H7 (cell line): ENCODE data around the gene AP5B1. TPM values are rescaled to one million over a fixed set of nuclear protein-coding genes. Genes with fewer than 3 reads are reported as not detected.

Experiments
- DNase-seq: peaks from one replicate; pipeline ENCODE4 v3.0.0; 2012
- H3K27me3 ChIP-seq: 2 replicates; pipeline ENCODE4 v1.6.0; 2011; ENCODE audit warnings: mild to moderate bottlenecking, low read length; ENCODE audit not compliant: control insufficient read depth, insufficient read depth
- H3K36me3 ChIP-seq: replicated peaks from 2 replicates; pipeline ENCODE4 v1.5.1; 2011; ENCODE audit warnings: low read length; ENCODE audit not compliant: control insufficient read depth, insufficient read depth
- H3K4me3 ChIP-seq: 2 replicates; pipeline ENCODE4 v1.5.1; 2011; ENCODE audit warnings: low read depth, mild to moderate bottlenecking, control low read depth, low read length, moderate library complexity; ENCODE audit not compliant: insufficient read depth
- total RNA-seq: library from RNA; depleted of rRNA; stranded (reverse); fragments of >200 nt; shearing (Covaris generic); gene quantifications from 2 replicates; pipeline ENCODE4 v1.2.3, GENCODE V29; 2014

The AP5B1 gene
- total RNA-seq, 1 experiment from 2014 or later, result 6.7 TPM

- no peaks in the 10 kb centered on the region; the same call in 1 of the 2 replicates for H3K36me3 ChIP-seq
- peak; percentile 70 for DNase-seq
- H3K4me3 ChIP-seq, result no peak overlapping the region
- peaks cover 4% of the 10 kb centered on the region; the same call in 1 of the 2 replicates for H3K27me3 ChIP-seq
Observed at GRCh38 chr11:65793144-65793581, 12.4 kb upstream of the AP5B1 start.

DNA sequence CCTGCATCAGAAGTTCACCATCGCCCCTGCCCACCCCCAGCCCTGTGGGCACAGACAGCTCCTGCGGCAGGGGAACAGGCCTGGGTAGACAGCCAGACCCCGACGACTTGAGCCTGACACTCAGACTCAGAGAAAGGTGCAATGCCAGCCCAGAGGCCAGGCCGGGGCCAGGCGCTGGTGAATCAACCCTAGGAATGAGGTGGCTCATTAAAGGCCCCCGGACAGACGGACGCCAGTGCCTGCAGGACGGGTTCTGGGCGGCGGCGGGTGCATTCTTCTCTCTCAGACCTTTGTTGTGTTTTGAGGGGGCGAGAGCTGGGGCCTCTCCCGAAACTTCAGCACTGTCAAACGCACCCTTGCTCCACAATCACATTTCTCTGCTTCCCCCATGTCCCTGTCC, 11.7 kb upstream of the AP5B1 start:
- H3K4me3 ChIP-seq, result no peak overlapping the region
- peaks cover 11% of the 10 kb centered on the region for H3K27me3 ChIP-seq
- peak; percentile 49 for DNase-seq
- H3K36me3 ChIP-seq, result no peaks in the 10 kb centered on the region; the same call in 1 of the 2 replicates

GRCh38 chr11:65791719-65792213, 11.0 kb upstream of the AP5B1 start:
- Histone ChIP-seq H3K4me3 (no peak overlapping the region), H3K27me3 (peaks cover 17% of the 10 kb centered on the region), H3K36me3 (no peaks in the 10 kb centered on the region; the same call in 1 of the 2 replicates)
- peak; percentile 50 for DNase-seq

DNA sequence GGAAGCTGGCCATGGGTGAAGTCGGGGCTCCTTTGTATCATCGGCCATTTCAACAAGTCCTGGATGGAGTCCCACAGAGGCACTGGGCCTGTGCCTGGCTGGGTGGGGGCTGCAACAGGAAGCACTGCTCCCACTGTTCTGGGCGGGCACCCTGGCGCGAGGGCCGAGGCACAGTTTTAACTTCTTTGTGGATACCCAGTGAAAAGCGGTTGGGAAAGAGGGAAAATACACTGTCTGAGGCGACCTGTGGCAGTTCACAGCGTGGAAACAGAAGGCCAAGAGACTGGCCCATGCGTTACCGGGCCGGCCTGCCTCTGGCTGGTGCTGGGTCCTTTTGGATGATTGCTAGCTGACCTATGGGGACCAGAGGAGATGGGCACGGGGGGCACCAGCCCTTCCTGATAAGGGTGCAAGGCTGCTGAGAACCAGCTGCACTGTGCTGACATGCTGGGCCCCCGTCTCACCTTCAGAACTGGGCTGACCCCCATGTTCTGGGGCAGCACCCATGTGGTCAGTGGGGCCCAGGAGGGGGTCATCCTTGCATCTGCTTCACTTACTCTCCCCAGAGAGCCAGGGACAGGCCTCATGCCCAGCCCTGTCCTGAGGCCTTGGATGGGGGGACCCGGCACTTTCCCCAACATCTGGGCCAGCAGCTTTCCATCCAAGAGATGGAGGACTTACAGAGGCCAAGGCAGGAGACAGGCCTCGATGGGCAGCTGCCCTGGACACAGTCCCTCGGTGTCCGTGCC, 10.3 kb upstream of the AP5B1 start:
- H3K4me3 ChIP-seq, result no peak overlapping the region
- H3K27me3 ChIP-seq, result peaks cover 23% of the 10 kb centered on the region

DNA sequence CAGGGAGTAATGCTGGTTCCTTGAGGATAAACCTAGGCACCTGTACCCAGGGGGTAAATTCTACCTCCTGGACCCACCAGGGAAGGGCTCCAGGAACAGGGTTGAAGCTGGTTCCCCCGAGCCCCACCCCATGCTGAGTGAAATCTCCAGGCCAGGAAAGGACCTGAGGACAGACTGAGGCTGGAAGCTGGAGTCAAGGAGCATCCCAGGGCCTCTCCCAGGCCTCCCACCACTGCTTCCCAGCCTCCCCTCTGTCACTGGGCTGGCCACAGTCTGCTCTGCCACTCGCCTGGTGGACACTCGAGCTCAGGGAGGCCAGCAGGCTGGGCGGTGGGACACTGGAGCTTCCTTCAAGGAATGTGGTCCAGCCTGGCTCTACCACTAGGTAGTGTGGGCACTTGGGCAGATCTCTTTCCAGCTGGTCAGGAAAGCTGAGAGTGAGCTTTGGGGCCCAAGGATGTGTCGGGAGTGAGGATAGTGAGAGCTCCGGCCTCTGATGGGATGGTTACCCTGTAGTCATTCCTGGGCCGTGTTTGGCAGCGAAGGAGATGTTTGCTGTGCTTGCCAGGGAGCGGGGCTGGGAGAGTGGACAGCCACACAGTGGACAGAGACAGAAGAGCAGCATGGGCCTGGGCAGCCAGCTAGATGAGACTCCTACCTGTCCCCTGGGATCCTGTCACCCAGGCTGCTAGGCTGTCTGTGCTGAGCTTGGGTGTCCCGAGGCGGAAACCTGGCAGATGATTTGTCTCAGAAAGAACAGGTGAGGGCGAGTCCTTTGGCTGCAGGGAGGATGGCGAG, 9.5 kb upstream of the AP5B1 start:
- H3K4me3 ChIP-seq, result no peak overlapping the region
- H3K36me3 ChIP-seq, result no peaks in the 10 kb centered on the region; the same call in 1 of the 2 replicates
- DNase-seq, result peak; percentile 59
- H3K27me3 ChIP-seq, result peaks cover 31% of the 10 kb centered on the region

More for the DNA sequence above, 10.3 kb upstream of the AP5B1 start:
- H3K36me3 ChIP-seq, result no peaks in the 10 kb centered on the region; the same call in 1 of the 2 replicates
- DNase-seq, result peak; percentile 35

DNA sequence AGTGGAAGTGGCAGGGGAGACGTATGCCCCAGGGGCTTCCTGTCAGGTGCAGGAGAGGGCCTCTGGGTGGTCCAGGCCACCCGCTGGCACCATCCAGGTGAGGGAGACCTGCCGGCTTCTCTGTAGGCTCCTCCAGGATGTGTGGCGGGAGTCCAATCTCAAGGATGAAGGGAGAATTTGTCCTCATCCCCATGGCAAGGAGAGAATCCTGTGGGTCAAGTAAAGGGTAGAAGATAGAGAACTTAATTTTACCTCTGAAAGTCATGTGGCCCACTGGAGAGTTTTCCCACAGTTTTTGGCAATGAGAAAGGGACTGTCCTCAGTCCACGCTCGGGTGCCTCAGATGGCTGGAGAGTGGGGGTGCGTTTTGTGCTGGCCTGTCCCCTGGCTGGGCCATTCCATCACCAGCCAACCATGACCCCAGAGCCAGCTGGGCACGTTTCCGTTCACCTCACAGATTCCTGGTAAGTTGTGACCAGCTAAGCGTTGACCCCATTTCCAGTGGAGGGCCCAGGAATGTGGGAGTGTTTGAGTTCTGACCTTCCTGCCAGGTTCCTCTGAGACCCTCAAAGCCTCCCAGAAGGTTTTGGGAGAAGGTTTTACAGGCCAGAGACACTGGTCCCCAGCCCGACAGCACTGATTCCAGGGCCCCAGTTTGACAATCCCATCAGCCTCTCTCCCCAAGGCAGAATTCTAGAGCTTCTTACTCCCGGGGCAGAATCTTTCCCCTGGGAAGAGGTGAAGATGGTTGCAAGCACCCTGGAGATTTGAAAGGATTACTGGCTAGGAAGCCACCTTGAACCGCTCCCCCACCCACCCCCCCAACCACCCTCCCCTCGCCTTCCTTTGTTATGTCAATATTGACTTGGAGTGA, 8.7 kb upstream of the AP5B1 start:
- no peaks in the 10 kb centered on the region; the same call in 1 of the 2 replicates for H3K36me3 ChIP-seq
- no peak overlapping the region for H3K4me3 ChIP-seq
- peak; percentile 80 for DNase-seq
- H3K27me3 ChIP-seq, result peaks cover 38% of the 10 kb centered on the region

DNA sequence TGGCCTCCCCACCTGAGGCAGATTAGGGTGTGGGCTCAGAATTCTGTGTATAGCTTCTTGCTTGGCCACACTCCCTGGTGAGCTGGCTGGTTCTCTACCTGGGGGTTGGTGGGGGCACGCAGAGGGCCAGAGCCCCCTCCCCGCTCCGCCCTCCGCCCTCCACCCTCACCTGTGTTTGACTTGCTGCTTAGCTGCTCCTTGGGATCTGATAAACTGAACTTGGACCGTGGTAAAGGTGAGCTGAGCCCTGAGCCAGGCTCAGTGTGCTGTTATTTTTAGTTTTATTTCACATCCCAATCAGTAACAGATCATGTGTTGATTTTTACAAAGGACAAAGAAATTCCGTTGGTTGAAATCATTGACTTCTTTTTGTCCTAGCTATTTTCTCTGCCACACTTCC, 8.0 kb upstream of the AP5B1 start:
- DNase-seq, result peak; percentile 65
- Histone ChIP-seq H3K27me3 (peaks cover 44% of the 10 kb centered on the region), H3K4me3 (no peak overlapping the region), H3K36me3 (no peaks in the 10 kb centered on the region)

DNA sequence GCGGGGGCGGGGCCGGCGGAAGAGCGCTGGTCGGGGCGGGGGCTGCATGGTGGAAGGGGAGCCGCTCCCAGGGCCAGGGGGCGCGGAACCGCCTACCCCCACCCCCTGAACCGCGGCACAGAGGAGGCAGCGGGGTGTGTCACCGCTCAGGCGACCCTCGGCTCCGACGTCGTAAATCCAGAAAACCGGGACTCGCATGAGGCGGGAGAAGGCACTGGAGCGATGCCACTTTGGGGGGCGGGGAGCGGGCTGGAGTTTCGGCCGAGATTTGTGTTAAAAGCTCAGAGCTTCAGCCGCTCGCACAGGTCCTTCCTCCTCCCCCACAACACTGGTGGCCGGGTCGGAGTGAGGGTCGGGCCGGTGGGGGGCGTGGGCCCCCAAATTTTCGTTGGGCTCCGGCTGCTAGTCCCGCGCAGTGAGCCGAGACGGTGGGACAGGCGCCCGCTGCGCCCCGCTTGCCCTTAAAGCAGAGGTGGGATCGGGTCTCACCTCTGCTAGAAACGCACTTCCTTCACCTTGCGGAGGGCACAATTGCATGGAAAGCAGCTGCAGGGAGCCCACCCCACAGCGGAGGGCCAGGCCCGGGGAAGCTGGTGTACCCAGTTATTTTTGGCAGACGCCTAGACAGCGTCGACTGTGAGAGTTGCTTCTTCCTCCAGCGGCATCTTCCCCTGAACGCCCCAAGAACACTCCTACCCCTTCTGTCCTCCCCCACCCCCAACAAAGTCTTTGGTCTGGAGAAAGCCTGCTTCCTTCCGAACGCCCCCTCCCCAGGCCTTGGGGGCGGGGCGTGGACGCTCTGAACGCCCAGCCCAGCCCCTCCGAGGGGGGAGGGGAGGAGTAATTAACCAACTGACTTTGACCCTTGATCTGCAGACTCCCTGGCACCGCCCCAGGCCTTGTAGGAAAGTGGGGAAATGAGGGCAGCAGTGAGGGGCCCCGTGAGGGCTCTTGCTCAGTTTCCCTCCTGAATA, 7.2 kb upstream of the AP5B1 start:
- Histone ChIP-seq H3K4me3 (peak overlapping the region; percentile 58), H3K36me3 (no peaks in the 10 kb centered on the region), H3K27me3 (peaks cover 47% of the 10 kb centered on the region)
- DNase-seq, result peak; percentile 97

- peak; percentile 97 for DNase-seq
- Histone ChIP-seq H3K36me3 (no peaks in the 10 kb centered on the region), H3K4me3 (peak within 1 kb of the TSS; percentile 58), H3K27me3 (peaks cover 56% of the 10 kb centered on the region)
Observed at GRCh38 chr11:65786786-65787636, 6.2 kb upstream of the AP5B1 start, which contains the start of gene OVOL1. Gene OVOL1 (plus strand): TSS chr11:65787063. CDS start chr11:65787374, 311 bp downstream.

DNA sequence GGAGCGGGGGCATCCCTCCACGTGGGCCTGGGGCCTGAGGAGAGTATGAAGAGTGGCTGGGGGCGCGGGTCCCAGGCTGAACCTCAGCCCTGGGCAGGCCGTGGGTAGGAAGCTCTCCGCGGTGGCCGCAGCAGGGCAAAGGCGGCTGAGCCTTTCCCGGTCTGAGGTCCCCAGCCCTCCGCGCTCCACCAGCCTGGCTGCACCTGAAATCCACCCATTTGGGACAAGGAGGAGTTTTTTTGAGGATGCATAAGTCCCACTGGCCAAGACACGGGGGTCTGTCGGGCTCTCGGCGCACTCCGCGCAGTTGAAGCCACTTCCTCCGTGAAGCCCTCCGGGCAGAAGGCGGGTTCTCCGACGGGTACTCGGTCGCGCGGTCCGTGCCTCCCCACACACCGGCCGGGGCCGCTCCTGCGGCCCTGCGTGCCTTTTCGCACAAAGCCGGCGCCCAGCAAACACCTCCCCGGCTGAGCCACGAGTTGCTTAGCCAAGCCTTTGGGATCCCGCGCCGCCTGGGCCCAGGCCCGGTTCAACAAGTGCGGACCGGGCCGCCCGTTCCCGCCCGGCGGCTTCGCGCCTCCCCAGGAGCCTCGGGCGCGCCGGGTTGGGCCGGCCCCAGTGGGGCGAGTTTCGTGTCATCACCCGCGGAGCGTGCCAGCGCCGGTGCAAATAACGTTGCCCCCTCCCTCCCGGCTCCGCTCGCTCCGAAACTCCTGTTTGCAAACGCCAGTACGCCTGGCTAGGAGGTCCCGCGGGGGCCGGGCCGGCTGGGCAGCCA, 5.4 kb upstream of the AP5B1 start:
- Histone ChIP-seq H3K27me3 (peaks cover 64% of the 10 kb centered on the region), H3K4me3 (peak overlapping the region; percentile 33), H3K36me3 (no peaks in the 10 kb centered on the region)
- DNase-seq, result peak; percentile 84

GRCh38 chr11:65785319-65786007, 4.7 kb upstream of the AP5B1 start:
- H3K4me3 ChIP-seq, result no peak overlapping the region
- H3K36me3 ChIP-seq, result no peaks in the 10 kb centered on the region
- DNase-seq, result peak; percentile 44
- peaks cover 66% of the 10 kb centered on the region for H3K27me3 ChIP-seq
